ENCODE data around the gene BRAT1.

DNA sequence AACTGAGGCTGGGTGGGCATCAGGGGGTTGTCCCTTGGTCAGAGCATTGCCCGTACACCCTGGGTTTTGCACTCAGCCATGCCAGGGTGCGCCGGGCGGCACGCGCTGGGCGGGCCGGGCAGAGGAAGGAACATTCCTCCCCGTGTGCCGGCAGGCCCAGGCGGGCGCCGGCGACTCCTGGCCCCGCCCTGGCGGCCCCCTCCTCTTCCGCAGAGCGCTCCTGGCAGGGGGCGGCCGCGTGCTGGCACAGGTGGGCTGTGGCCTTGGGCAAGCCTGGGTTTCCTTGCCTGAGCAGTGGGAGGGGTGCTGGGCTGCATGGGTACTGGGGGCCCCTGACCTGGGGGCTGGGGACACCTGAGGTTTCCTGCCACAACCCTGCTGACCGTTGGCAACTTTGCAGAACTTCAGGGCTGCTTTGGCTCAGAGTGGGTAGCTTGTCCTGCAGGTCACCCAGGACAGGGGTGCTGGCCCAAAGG lies 31.8 kb downstream of the BRAT1 start:
- TF ChIP-seq POLR2A (IDR thresholded peaks at IDR 0.05) (no peak), CTCF (IDR thresholded peaks at IDR 0.05) (no peak)
